HepG2 (cell line): ENCODE data around the gene CUL2. TPM values are rescaled to one million over a fixed set of nuclear protein-coding genes. Genes with fewer than 3 reads are reported as not detected.

Experiments used
- ATAC-seq: fragments of 200-7000 bp; cut with Tn5 transposase; 3 replicates; pipeline ENCODE4 v1.9.1; 2020; ENCODE audit warnings: mild to moderate bottlenecking, moderate library complexity
- BruUV-seq: library from RNA; stranded (reverse); fragments of 400-500 nt; replicated peaks from 2 replicates; lab custom pipeline; 2021; lab: Mats Ljungman, UMichigan
- CTCF ChIA-PET: fragments of 300-600 bp; formaldehyde crosslinking; extraction: SDS; loops from one replicate; lab custom pipeline; 2021; ENCODE audit warnings: low total read pairs, inconsistent platforms, low intra/inter-chr PET ratio; lab: Yijun Ruan, JAX
- POLR2A ChIA-PET: fragments of 350-600 bp; sonication (Branson Sonifier 250); formaldehyde crosslinking; loops from one replicate; lab custom pipeline; 2020; ENCODE audit warnings: antibody characterized with exemption, inconsistent platforms; lab: Yijun Ruan, JAX
- DNase-seq: peaks from one replicate; pipeline ENCODE4 v3.0.0-alpha.2; 2015; ENCODE audit warnings: low spot score
- FAIRE-seq: peaks from 3 replicates; lab custom pipeline; 2011; peaks lifted over from hg19 to GRCh38; lab: Jason Lieb, UNC
- H2AFZ ChIP-seq: one replicate; pipeline ENCODE4 v1.6.1; 2011; ENCODE audit warnings: low read length, inconsistent platforms
- H3K27ac ChIP-seq: fragments of 300-600 bp; 3 replicates; pipeline ENCODE4 v1.8.0; 2011; ENCODE audit warnings: mixed run types, mild to moderate bottlenecking, mixed read lengths, low read length, inconsistent platforms; ENCODE audit not compliant: insufficient read depth; ENCODE audit errors: extremely low read length
- H3K27me3 ChIP-seq, 2 experiments: fragments of 200-600 bp in 1 of 2; 2 replicates in 1 of 2; 3 replicates in 1 of 2; pipeline versions ENCODE4 v1.6.0 to v1.8.0; 2011; ENCODE audit warnings: low read length in 2 of 2, mild to moderate bottlenecking in 2 of 2, moderate library complexity in 2 of 2, inconsistent platforms in 1 of 2; ENCODE audit not compliant: insufficient read depth in 2 of 2, control insufficient read depth in 1 of 2
- H3K36me3 ChIP-seq, 2 experiments: fragments of 200-600 bp in 1 of 2; replicated peaks in 1 of 2; 2 replicates in 1 of 2; 3 replicates in 1 of 2; pipeline versions ENCODE4 v1.5.1 to v1.8.0; 2011; ENCODE audit warnings: low read length in 2 of 2, inconsistent platforms in 1 of 2; ENCODE audit not compliant: insufficient read depth in 2 of 2, control insufficient read depth in 1 of 2
- H3K4me1 ChIP-seq: 2 replicates; pipeline ENCODE4 v1.5.1; 2012; ENCODE audit warnings: low read length, inconsistent platforms; ENCODE audit not compliant: insufficient read depth
- H3K4me2 ChIP-seq: 2 replicates; pipeline ENCODE4 v1.6.0; 2011; ENCODE audit warnings: low read depth, low read length, inconsistent platforms
- H3K4me3 ChIP-seq, 3 experiments: fragments of 200-600 bp in 1 of 3; sonication (generic), shearing (Covaris generic) in 1 of 3; replicated peaks in 1 of 3; 2 replicates each; pipeline ENCODE4 v1.5.1; 2011 to 2016; ENCODE audit warnings: low read length in 3 of 3, inconsistent platforms in 2 of 3, low read depth in 2 of 3, mild to moderate bottlenecking in 2 of 3, control low read depth in 1 of 3, mixed read lengths in 1 of 3; ENCODE audit not compliant: insufficient read depth in 1 of 3
- H3K79me2 ChIP-seq: one replicate; pipeline ENCODE4 v1.6.1; 2011; ENCODE audit warnings: low read length, inconsistent platforms; ENCODE audit not compliant: insufficient read depth
- H3K9ac ChIP-seq: 2 replicates; pipeline ENCODE4 v1.6.0; 2011; ENCODE audit warnings: mild to moderate bottlenecking, low read depth, low read length, inconsistent platforms; ENCODE audit not compliant: insufficient read depth
- H3K9me3 ChIP-seq: 2 replicates; pipeline ENCODE4 v1.5.1; 2012; ENCODE audit warnings: mild to moderate bottlenecking, low read length
- H4K20me1 ChIP-seq: 2 replicates; pipeline ENCODE4 v1.6.0; 2011; ENCODE audit warnings: inconsistent platforms, mild to moderate bottlenecking, low read length, moderate library complexity; ENCODE audit not compliant: insufficient read depth
- GTF2F1 ChIP-seq: fragments of 150-350 bp; IDR thresholded peaks from 2 replicates; pipeline ENCODE4 v1.6.1; 2014; ENCODE audit warnings: low read length
- MIER2 ChIP-seq: IDR thresholded peaks from 2 replicates; pipeline ENCODE4 v1.6.1; 2016; ENCODE audit warnings: missing biosample characterization, missing genetic modification reagents
- ZNF687 ChIP-seq: sonication (generic); formaldehyde crosslinking; IDR thresholded peaks from 2 replicates; pipeline ENCODE4 v1.5.1; 2020; ENCODE audit warnings: mild to moderate bottlenecking, missing genetic modification reagents, moderate library complexity
- ZNF850 ChIP-seq: sonication (generic); formaldehyde crosslinking; conservative IDR thresholded peaks from 2 replicates; pipeline ENCODE4 v1.9.0; 2021; ENCODE audit warnings: mild to moderate bottlenecking, missing genetic modification reagents
- WGBS: methylation state at CpG from one replicate; pipeline ENCODE4 v1.1.6; 2017; ENCODE audit warnings: low lambda C conversion rate; 5-methylcytosine and 5-hydroxymethylcytosine counted together
- in situ Hi-C: cut with HindIII; loops from 2 replicates; pipeline ENCODE4 v1.10.0; 2017; ENCODE audit warnings: low pct_unique_long_range_greater_than_20kb; ENCODE audit not compliant: extremely low pct_ligation_motif_present
- intact Hi-C: fragments of 100-400 bp; cut with micrococcal nuclease; formaldehyde crosslinking; loops from one replicate; pipeline ENCODE4 v1.10.0; 2022; ENCODE audit not compliant: unreplicated experiment
- polyA plus RNA-seq, 8 experiments: library from polyadenylated mRNA; depleted of rRNA in 3 of 8; stranded (reverse) in 7 of 8; unstranded in 1 of 8; fragments of >200 nt; fragmentation: Illumina TruSeq in 4 of 8; extraction: Trizol in 4 of 8; gene quantifications; 2 replicates each; pipeline versions ENCODE4 v1.2.1 to v1.2.3, GENCODE V29; 2011 to 2016; ENCODE audit warnings: low read depth in 4 of 8, missing spikeins in 1 of 8, mixed read lengths in 1 of 8; ENCODE audit not compliant: insufficient read depth in 1 of 8
- total RNA-seq, 5 experiments: library from RNA; depleted of rRNA; stranded (reverse); fragments of >200 nt; fragmentation: Illumina TruSeq; extraction: Trizol; gene quantifications; 2 replicates each; pipeline ENCODE4 v1.2.3, GENCODE V29; 2016; ENCODE audit warnings: low read depth in 1 of 5
- TF ChIP-seq, protein P1 (sequence below): IDR thresholded peaks from 2 replicates; pipeline ENCODE4 v1.6.1; 2016; ENCODE audit warnings: control low read depth

CUL2 gene
- total and polyA plus RNA-seq, 2 of the 13 experiments (the other 11 are each of a cell fraction or from before 2014, with no cell fraction given) = 9.6 to 33.1 TPM

DNA sequence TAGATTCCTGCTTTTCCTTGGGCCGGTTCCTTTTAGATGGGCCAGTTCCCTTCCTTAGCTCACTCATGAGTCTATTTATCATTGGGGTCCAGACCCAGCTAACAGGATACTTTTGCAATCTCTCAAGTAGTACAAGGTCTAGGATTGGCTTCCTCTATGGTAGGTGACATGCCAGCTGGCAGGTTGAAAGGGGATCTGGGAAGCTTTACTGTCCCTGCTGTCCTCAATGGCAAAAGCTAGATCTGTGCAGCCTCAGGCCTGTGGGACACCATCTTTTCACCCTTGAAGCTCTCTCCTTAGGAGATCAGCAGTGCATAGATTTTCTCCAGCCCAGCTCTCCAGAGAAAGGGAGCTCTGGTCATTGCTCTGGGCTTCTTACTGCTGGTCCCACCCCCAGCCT lies 96.4 kb downstream of the CUL2 start:
- no TSS peak for BruUV-seq
- ChIA-PET POLR2A (interaction anchor here (1.5 kb wide), 1 partner anchor 132 kb away, joined by 3 read pairs; no protein-coding TSS in a partner anchor), CTCF (no interaction called here)
- DNase-seq (no peak), FAIRE-seq (no peak), ATAC-seq (no peak)
- Histone ChIP-seq H2AFZ (no peak overlapping the region), H3K27ac (no peak overlapping the region), H3K4me1 (peaks cover 5% of the 10 kb centered on the region), H4K20me1 (no peaks in the 10 kb centered on the region), H3K4me2 (no peak overlapping the region), H3K79me2 (no peaks in the 10 kb centered on the region), H3K9ac (no peak overlapping the region), H3K36me3 (no peaks in the 10 kb centered on the region), H3K27me3 (no peaks in the 10 kb centered on the region), H3K9me3 (no peaks in the 10 kb centered on the region), H3K4me3 (no peak overlapping the region)
- 44% methylated on average over 1 of the region's 1 CpG for WGBS
- intact Hi-C loops = loop anchor here (1.0 to 10.0 kb wide), 2 partner anchors 34 to 1891 kb away; no protein-coding TSS in a partner anchor
- TF ChIP-seq, protein P1, sequence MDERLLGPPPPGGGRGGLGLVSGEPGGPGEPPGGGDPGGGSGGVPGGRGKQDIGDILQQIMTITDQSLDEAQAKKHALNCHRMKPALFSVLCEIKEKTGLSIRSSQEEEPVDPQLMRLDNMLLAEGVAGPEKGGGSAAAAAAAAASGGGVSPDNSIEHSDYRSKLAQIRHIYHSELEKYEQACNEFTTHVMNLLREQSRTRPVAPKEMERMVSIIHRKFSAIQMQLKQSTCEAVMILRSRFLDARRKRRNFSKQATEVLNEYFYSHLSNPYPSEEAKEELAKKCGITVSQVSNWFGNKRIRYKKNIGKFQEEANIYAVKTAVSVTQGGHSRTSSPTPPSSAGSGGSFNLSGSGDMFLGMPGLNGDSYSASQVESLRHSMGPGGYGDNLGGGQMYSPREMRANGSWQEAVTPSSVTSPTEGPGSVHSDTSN (CRISPR knock-in tag) = no peak
- TF ChIP-seq GTF2F1 (no peak), ZNF687 (CRISPR knock-in tag) (no peak), MIER2 (no peak), ZNF850 (CRISPR knock-in tag) (no peak)
- in situ Hi-C loops = no loop called here
